Stimulated activated naive CD8-positive, alpha-beta T cell treated with anti-CD3 and anti-CD28 coated beads, Interleukin-15, Interleukin-2, amounts not matched to agents 100 U/mL and 50 U/mL, for 24 hours (primary cell): ENCODE results near the gene LENG8.
"Not testable (repeated sequence)": the region's sequence is repeated elsewhere in the genome, so short reads cannot be mapped to it uniquely, and the experiment has no call there.

Experiments
- ATAC-seq: fragments of 150-1000 bp; cut with Tn5 transposase; one replicate; pipeline ENCODE4 v1.10.0; 2021
- DNase-seq: peaks from one replicate; pipeline ENCODE4 v3.0.0; 2021

LENG8 gene

GRCh38 chr19:54484451-54484850 lies 35.5 kb downstream of the LENG8 start:
- DNase-seq, result no peak
- no peak for ATAC-seq

GRCh38 chr19:54485851-54486250 lies 36.9 kb downstream of the LENG8 start:
- ATAC-seq, result no peak
- no peak for DNase-seq

- ATAC-seq (no peak), DNase-seq (no peak)
These were observed 40.3 kb downstream of the LENG8 start for GRCh38 chr19:54489341-54489740.

GRCh38 chr19:54489766-54490165 lies 40.8 kb downstream of the LENG8 start:
- ATAC-seq (no peak), DNase-seq (no peak)

- DNase-seq, result no peak
- ATAC-seq, result no peak
These were observed 43.6 kb downstream of the LENG8 start for GRCh38 chr19:54492568-54492967.

GRCh38 chr19:54493056-54493455 lies 44.1 kb downstream of the LENG8 start:
- not testable (repeated sequence) for DNase-seq, ATAC-seq

- DNase-seq (no peak), ATAC-seq (no peak)
These were observed 45.1 kb downstream of the LENG8 start for GRCh38 chr19:54493967-54494585.

- not testable (repeated sequence) for ATAC-seq, DNase-seq
These were observed 46.3 kb downstream of the LENG8 start for GRCh38 chr19:54495284-54495683.

GRCh38 chr19:54497747-54498450 lies 48.9 kb downstream of the LENG8 start:
- ATAC-seq, result peak; percentile 69
- not testable (repeated sequence) for DNase-seq

- not testable (repeated sequence) for DNase-seq, ATAC-seq
These were observed 49.4 kb downstream of the LENG8 start for GRCh38 chr19:54498451-54498772.

- ATAC-seq, result peak; percentile 66
These were observed 53.6 kb downstream of the LENG8 start, which contains the start of gene LAIR2 for GRCh38 chr19:54502518-54503048. LAIR2 (plus strand) TSS chr19:54502831; CDS start chr19:54502919, 88 bp downstream.

GRCh38 chr19:54505542-54505941 lies 56.5 kb downstream of the LENG8 start:
- not testable (repeated sequence) for ATAC-seq, DNase-seq

More at GRCh38 chr19:54502518-54503048, 53.6 kb downstream of the LENG8 start, which contains the start of gene LAIR2:
- DNase-seq, result no peak

- no peak for DNase-seq
- no peak for ATAC-seq
These were observed 57.1 kb downstream of the LENG8 start for GRCh38 chr19:54506079-54506478.

GRCh38 chr19:54507038-54507717 lies 58.2 kb downstream of the LENG8 start:
- DNase-seq, ATAC-seq: not testable (repeated sequence)

- no peak for DNase-seq
- no peak for ATAC-seq
These were observed 58.8 kb downstream of the LENG8 start for GRCh38 chr19:54507824-54508223.

- not testable (repeated sequence) for ATAC-seq, DNase-seq
These were observed 59.5 kb downstream of the LENG8 start for GRCh38 chr19:54508487-54508886.

- peak; percentile 57 for ATAC-seq
- peak; percentile 27 for DNase-seq
These were observed 60.4 kb downstream of the LENG8 start for GRCh38 chr19:54509200-54509940.
